Neural progenitor cell (in vitro differentiated cells): ENCODE measurements around the gene MRPL19. TPM values are rescaled to one million over a fixed set of nuclear protein-coding genes. Genes with fewer than 3 reads are reported as not detected.

Experiments used
- DNase-seq: peaks from one replicate; pipeline ENCODE4 v3.0.0-alpha.2; 2016; ENCODE audit warnings: low spot score
- H2AFZ ChIP-seq: fragments of 200-600 bp; sonication (generic); replicated peaks from 2 replicates; pipeline ENCODE4 v1.6.1; 2016; ENCODE audit warnings: antibody characterized with exemption
- H3F3A ChIP-seq: fragments of 200-600 bp; sonication (generic); 2 replicates; pipeline ENCODE4 v1.6.1; 2016; ENCODE audit warnings: antibody characterized with exemption, low read depth
- H3K27ac ChIP-seq: fragments of 200-600 bp; sonication (generic); 2 replicates; pipeline ENCODE4 v1.5.1; 2016; ENCODE audit warnings: mild to moderate bottlenecking
- H3K27me3 ChIP-seq: fragments of 200-600 bp; sonication (generic); 2 replicates; pipeline ENCODE4 v1.6.1; 2016; ENCODE audit warnings: mild to moderate bottlenecking, moderate library complexity
- H3K36me3 ChIP-seq: fragments of 200-600 bp; sonication (generic); 2 replicates; pipeline ENCODE4 v1.5.1; 2016
- H3K4me1 ChIP-seq: fragments of 200-600 bp; sonication (generic); 2 replicates; pipeline ENCODE4 v1.6.1; 2016; ENCODE audit warnings: mixed run types
- H3K4me2 ChIP-seq: fragments of 200-600 bp; sonication (generic); 2 replicates; pipeline ENCODE4 v1.6.1; 2016
- H3K4me3 ChIP-seq: fragments of 200-600 bp; sonication (generic); 2 replicates; pipeline ENCODE4 v1.5.1; 2016
- H3K79me2 ChIP-seq: fragments of 200-600 bp; sonication (generic); 2 replicates; pipeline ENCODE4 v1.6.1; 2016; ENCODE audit warnings: low read depth
- H3K9ac ChIP-seq: fragments of 200-600 bp; sonication (generic); 2 replicates; pipeline ENCODE4 v1.6.1; 2016
- H3K9me3 ChIP-seq: fragments of 200-600 bp; sonication (generic); 2 replicates; pipeline ENCODE4 v1.5.1; 2016; ENCODE audit warnings: low read depth
- H4K20me1 ChIP-seq: fragments of 200-600 bp; sonication (generic); 2 replicates; pipeline ENCODE4 v1.6.1; 2016; ENCODE audit warnings: low read depth
- H3K27ac Mint-ChIP-seq: 3 replicates; pipeline ENCODE4 v1.8.0; 2021; ENCODE audit warnings: mixed read lengths
- H3K27me3 Mint-ChIP-seq: 2 replicates; pipeline ENCODE4 v1.8.0; 2022; ENCODE audit warnings: low read depth, mild to moderate bottlenecking, inconsistent platforms, moderate library complexity, mixed read lengths; ENCODE audit not compliant: insufficient read depth
- H3K36me3 Mint-ChIP-seq: 3 replicates; pipeline ENCODE4 v1.8.0; 2021; ENCODE audit warnings: mixed read lengths
- H3K4me1 Mint-ChIP-seq: 3 replicates; pipeline ENCODE4 v1.8.0; 2021; ENCODE audit warnings: mixed read lengths
- H3K4me3 Mint-ChIP-seq: 3 replicates; pipeline ENCODE4 v1.8.0; 2021; ENCODE audit warnings: mild to moderate bottlenecking, moderate library complexity, mixed read lengths
- H3K9me3 Mint-ChIP-seq: 3 replicates; pipeline ENCODE4 v1.8.0; 2020; ENCODE audit warnings: mixed read lengths
- EZH2 ChIP-seq: fragments of 200-600 bp; sonication (generic); IDR thresholded peaks from 2 replicates; pipeline ENCODE4 v1.6.1; 2017; ENCODE audit warnings: antibody characterized with exemption, mild to moderate bottlenecking, moderate library complexity
- EZH2phosphoT487 ChIP-seq: fragments of 200-600 bp; sonication (generic); IDR thresholded peaks from 2 replicates; pipeline ENCODE4 v1.6.1; 2017; ENCODE audit warnings: antibody characterized with exemption
- total RNA-seq: library from RNA; depleted of rRNA; stranded (reverse); fragments of >200 nt; gene quantifications from 2 replicates; pipeline ENCODE4 v1.2.3, GENCODE V29; 2015; ENCODE audit warnings: low replicate concordance
- TF ChIP-seq, protein P1 (sequence below): fragments of 200-600 bp; sonication (generic); IDR thresholded peaks from 2 replicates; pipeline ENCODE4 v1.5.1; 2017; ENCODE audit warnings: antibody characterized with exemption, mild to moderate bottlenecking

The MRPL19 gene
- total RNA-seq, 1 donor from 2014 or later = 80.4 TPM

DNA sequence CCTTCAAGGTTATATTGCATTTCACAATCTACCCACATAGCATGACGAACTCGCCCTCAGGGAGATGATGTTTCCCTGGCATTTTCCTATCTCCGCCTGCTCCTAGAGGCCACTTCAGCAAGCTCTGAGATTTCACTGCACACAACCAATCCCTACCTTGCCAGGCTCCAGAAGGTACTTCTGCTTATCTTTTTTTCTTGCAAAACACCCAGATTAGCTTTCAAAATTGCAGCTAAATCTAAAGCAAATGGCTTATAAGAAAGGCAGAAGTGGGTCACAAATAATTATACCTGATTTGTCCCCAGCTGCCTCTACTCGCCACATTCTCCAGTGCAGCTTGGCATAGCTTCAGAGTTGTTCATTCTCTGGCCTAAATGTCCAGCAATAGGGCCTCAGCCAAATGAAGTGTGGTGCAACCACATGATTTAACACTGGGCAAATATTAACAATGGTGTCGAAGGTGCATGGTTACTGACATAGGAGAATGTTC, 32.4 kb upstream of the MRPL19 start:
- Histone ChIP-seq H3F3A (no peaks in the 10 kb centered on the region), H3K27ac (no peak overlapping the region), H3K27me3 (peaks cover 5% of the 10 kb centered on the region), H3K9ac (no peak overlapping the region), H3K4me2 (no peak overlapping the region), H3K79me2 (no peaks in the 10 kb centered on the region), H2AFZ (no peak overlapping the region), H3K36me3 (no peaks in the 10 kb centered on the region), H3K9me3 (no peaks in the 10 kb centered on the region), H3K4me3 (no peak overlapping the region), H3K4me1 (peaks cover 6% of the 10 kb centered on the region), H4K20me1 (no peaks in the 10 kb centered on the region)
- Mint-ChIP-seq H3K9me3 (peaks cover 14% of the 10 kb centered on the region), H3K27ac (no peak overlapping the region), H3K36me3 (peaks cover 5% of the 10 kb centered on the region), H3K4me3 (no peak overlapping the region), H3K27me3 (peaks cover 7% of the 10 kb centered on the region), H3K4me1 (peaks cover 8% of the 10 kb centered on the region)
- DNase-seq = no peak
- TF ChIP-seq EZH2phosphoT487 (no peak), EZH2 (no peak)
- TF ChIP-seq, protein P1, sequence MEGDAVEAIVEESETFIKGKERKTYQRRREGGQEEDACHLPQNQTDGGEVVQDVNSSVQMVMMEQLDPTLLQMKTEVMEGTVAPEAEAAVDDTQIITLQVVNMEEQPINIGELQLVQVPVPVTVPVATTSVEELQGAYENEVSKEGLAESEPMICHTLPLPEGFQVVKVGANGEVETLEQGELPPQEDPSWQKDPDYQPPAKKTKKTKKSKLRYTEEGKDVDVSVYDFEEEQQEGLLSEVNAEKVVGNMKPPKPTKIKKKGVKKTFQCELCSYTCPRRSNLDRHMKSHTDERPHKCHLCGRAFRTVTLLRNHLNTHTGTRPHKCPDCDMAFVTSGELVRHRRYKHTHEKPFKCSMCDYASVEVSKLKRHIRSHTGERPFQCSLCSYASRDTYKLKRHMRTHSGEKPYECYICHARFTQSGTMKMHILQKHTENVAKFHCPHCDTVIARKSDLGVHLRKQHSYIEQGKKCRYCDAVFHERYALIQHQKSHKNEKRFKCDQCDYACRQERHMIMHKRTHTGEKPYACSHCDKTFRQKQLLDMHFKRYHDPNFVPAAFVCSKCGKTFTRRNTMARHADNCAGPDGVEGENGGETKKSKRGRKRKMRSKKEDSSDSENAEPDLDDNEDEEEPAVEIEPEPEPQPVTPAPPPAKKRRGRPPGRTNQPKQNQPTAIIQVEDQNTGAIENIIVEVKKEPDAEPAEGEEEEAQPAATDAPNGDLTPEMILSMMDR = no peak

DNA sequence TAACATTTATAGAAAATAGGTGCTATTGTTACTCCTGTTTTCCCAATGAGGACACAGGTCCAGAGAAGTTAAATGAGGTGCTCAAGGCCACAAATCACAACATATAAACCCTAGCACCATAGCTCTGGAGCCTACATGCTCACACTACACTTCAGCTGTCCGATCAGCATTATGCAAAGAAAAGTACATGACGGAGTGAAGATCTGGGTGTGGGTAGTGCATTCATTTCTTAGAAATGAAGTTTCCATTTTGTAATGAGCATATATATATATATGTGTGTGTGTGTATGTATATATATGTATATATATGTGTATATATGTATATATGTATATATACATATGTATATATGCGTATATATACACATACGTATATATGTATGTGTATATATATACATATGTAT, 30.2 kb upstream of the MRPL19 start:
- Histone ChIP-seq H3K4me2 (no peak overlapping the region), H2AFZ (no peak overlapping the region), H3K79me2 (no peaks in the 10 kb centered on the region), H3K9me3 (no peaks in the 10 kb centered on the region), H3K27me3 (no peaks in the 10 kb centered on the region), H3K27ac (no peak overlapping the region), H3K36me3 (no peaks in the 10 kb centered on the region), H3K4me3 (no peak overlapping the region), H3F3A (no peaks in the 10 kb centered on the region), H3K4me1 (peaks cover 6% of the 10 kb centered on the region), H4K20me1 (no peaks in the 10 kb centered on the region), H3K9ac (no peak overlapping the region)
- Mint-ChIP-seq H3K27me3 (peaks cover 7% of the 10 kb centered on the region), H3K4me1 (peaks cover 3% of the 10 kb centered on the region), H3K9me3 (peaks cover 9% of the 10 kb centered on the region), H3K4me3 (no peak overlapping the region), H3K36me3 (peaks cover 5% of the 10 kb centered on the region), H3K27ac (no peak overlapping the region)
- DNase-seq = no peak
- TF ChIP-seq EZH2phosphoT487 (no peak), EZH2 (no peak)
- TF ChIP-seq, protein P1 = no peak

DNA sequence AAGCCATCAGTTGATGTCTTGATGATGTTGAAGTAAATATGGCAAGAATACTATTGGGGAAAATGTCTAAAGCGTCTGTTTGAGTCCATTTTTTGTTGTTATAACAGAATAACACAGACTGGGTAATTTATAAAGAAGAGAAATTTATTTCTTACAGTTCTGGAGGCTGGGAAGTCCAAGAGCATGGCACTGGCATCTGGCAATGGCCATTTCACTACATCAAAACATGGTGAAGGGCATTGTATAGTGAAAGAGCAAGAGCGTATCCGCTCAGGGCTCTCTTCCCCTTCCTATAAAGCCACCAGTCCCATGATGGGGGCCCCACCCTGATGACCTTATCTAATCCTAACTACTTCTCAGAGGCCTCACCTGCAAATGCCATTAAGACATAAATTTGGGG, 29.6 kb upstream of the MRPL19 start:
- TF ChIP-seq, protein P1 = no peak
- TF ChIP-seq EZH2 (no peak), EZH2phosphoT487 (no peak)
- Mint-ChIP-seq H3K27me3 (peaks cover 4% of the 10 kb centered on the region), H3K9me3 (peaks cover 6% of the 10 kb centered on the region), H3K36me3 (peaks cover 2% of the 10 kb centered on the region), H3K4me3 (no peak overlapping the region), H3K4me1 (peaks cover 3% of the 10 kb centered on the region), H3K27ac (no peak overlapping the region)
- no peak for DNase-seq
- H3K9me3 ChIP-seq = no peaks in the 10 kb centered on the region
- no peak overlapping the region for H3K4me3 ChIP-seq
- no peak overlapping the region for H3K27ac ChIP-seq
- H3F3A ChIP-seq = no peaks in the 10 kb centered on the region
- H4K20me1 ChIP-seq = no peaks in the 10 kb centered on the region
- peaks cover 6% of the 10 kb centered on the region for H3K4me1 ChIP-seq
- H3K36me3 ChIP-seq = no peaks in the 10 kb centered on the region
- H3K79me2 ChIP-seq = no peaks in the 10 kb centered on the region
- H3K9ac ChIP-seq = no peak overlapping the region
- no peak overlapping the region for H2AFZ ChIP-seq
- H3K4me2 ChIP-seq = no peak overlapping the region
- H3K27me3 ChIP-seq = no peaks in the 10 kb centered on the region
